B cell (primary cell): ENCODE results near the gene EGLN2. TPM values are rescaled to one million over a fixed set of nuclear protein-coding genes. Genes with fewer than 3 reads are reported as not detected.

Experiments used
- ATAC-seq: fragments of 200-7000 bp; cut with Tn5 transposase; one replicate; pipeline ENCODE4 v1.10.0; 2021; ENCODE audit warnings: low read depth, mild to moderate bottlenecking, moderate number of reproducible peaks, moderate library complexity
- CTCF ChIA-PET: fragments of 350-600 bp; sonication (Branson Sonifier 250); formaldehyde crosslinking; loops from one replicate; lab custom pipeline; 2021; ENCODE audit warnings: antibody characterized with exemption, inconsistent platforms; lab: Charles Lee
- POLR2A ChIA-PET: fragments of 350-600 bp; sonication (Branson Sonifier 250); formaldehyde crosslinking; loops from one replicate; lab custom pipeline; 2021; ENCODE audit warnings: antibody characterized with exemption; lab: Charles Lee
- DNase-seq: peaks from one replicate; pipeline ENCODE4 v3.0.0; 2013
- H2AFZ ChIP-seq: 2 replicates; pipeline ENCODE4 v1.6.1; 2012; ENCODE audit warnings: mild to moderate bottlenecking, low read depth, low read length; ENCODE audit not compliant: insufficient read depth, poor library complexity, severe bottlenecking
- H3K27ac ChIP-seq, 2 donors: 1 replicate in 1 of 2; 2 replicates in 1 of 2; pipeline ENCODE4 v1.5.1; 2012 to 2013; ENCODE audit warnings: low read length in 2 of 2, mild to moderate bottlenecking in 2 of 2, moderate library complexity in 1 of 2
- H3K27me3 ChIP-seq, 4 experiments: fragments of 200-600 bp in 1 of 4; sonication (generic) in 1 of 4; replicated peaks in 1 of 4; 1 replicate in 2 of 4; 2 replicates in 2 of 4; pipeline versions ENCODE4 v1.6.1 to v1.7.0; 2013 to 2016; ENCODE audit warnings: low read length in 3 of 4, mild to moderate bottlenecking in 2 of 4, mixed read lengths in 1 of 4, moderate library complexity in 1 of 4; ENCODE audit not compliant: insufficient read depth in 4 of 4, control insufficient read depth in 3 of 4; ENCODE audit errors: control extremely low read depth in 1 of 4
- H3K36me3 ChIP-seq, 2 experiments: replicated peaks in 1 of 2; 1 replicate in 1 of 2; 2 replicates in 1 of 2; pipeline versions ENCODE4 v1.6.1 to v1.7.1; 2013; ENCODE audit warnings: low read length in 1 of 2; ENCODE audit not compliant: insufficient read depth in 2 of 2, control insufficient read depth in 1 of 2; ENCODE audit errors: control extremely low read depth in 1 of 2, extremely low read depth in 1 of 2
- H3K4me1 ChIP-seq, 2 donors: fragments of 200-600 bp in 1 of 2; sonication (generic) in 1 of 2; 1 replicate in 1 of 2; 2 replicates in 1 of 2; pipeline versions ENCODE4 v1.5.1 to v1.6.1; 2013 to 2017; ENCODE audit warnings: low read length in 2 of 2; ENCODE audit not compliant: control insufficient read depth in 2 of 2, insufficient read depth in 2 of 2
- H3K4me2 ChIP-seq: replicated peaks from 2 replicates; pipeline ENCODE3; 2012; ENCODE audit warnings: mild to moderate bottlenecking, low read depth, low read length; ENCODE audit not compliant: poor library complexity, severe bottlenecking
- H3K4me3 ChIP-seq, 5 experiments: fragments of 200-600 bp in 1 of 5; sonication (generic) in 1 of 5; 1 replicate in 3 of 5; 2 replicates in 2 of 5; pipeline versions ENCODE4 v1.5.1 to v1.7.0; 2011 to 2016; ENCODE audit warnings: low read length in 4 of 5, mild to moderate bottlenecking in 4 of 5, low read depth in 2 of 5, control low read depth in 1 of 5, moderate library complexity in 1 of 5; ENCODE audit not compliant: insufficient read depth in 1 of 5; ENCODE audit errors: control extremely low read depth in 1 of 5, extremely low read depth in 1 of 5
- H3K79me2 ChIP-seq: fragments of 200-600 bp; sonication (generic); one replicate; pipeline ENCODE4 v1.6.0; 2016; ENCODE audit warnings: low read length; ENCODE audit not compliant: control insufficient read depth, insufficient read depth
- H3K9ac ChIP-seq: fragments of 200-600 bp; sonication (generic); 2 replicates; pipeline ENCODE4 v1.6.1; 2017; ENCODE audit warnings: mild to moderate bottlenecking, low read length, moderate library complexity
- H3K9me3 ChIP-seq, 3 donors: one replicate each; pipeline versions ENCODE4 v1.6.1 to v1.7.1; 2013; ENCODE audit warnings: low read length in 2 of 3; ENCODE audit not compliant: control insufficient read depth in 2 of 3, insufficient read depth in 1 of 3; ENCODE audit errors: control extremely low read depth in 1 of 3
- H4K20me1 ChIP-seq: 2 replicates; pipeline ENCODE4 v1.6.0; 2012; ENCODE audit warnings: mild to moderate bottlenecking, low read length; ENCODE audit not compliant: insufficient read depth, control insufficient read depth, poor library complexity, severe bottlenecking
- H3K27ac Mint-ChIP-seq: one replicate; pipeline ENCODE4 v1.8.0; 2021; ENCODE audit warnings: mixed read lengths
- H3K27me3 Mint-ChIP-seq: one replicate; pipeline ENCODE4 v1.8.0; 2021; ENCODE audit warnings: mixed read lengths
- H3K4me1 Mint-ChIP-seq: one replicate; pipeline ENCODE4 v1.8.0; 2021; ENCODE audit warnings: mixed read lengths
- H3K4me3 Mint-ChIP-seq: one replicate; pipeline ENCODE4 v1.8.0; 2021; ENCODE audit warnings: mixed read lengths
- H3K9me3 Mint-ChIP-seq: one replicate; pipeline ENCODE4 v1.8.0; 2022; ENCODE audit warnings: mixed read lengths; ENCODE audit not compliant: insufficient read depth
- EZH2 ChIP-seq: IDR thresholded peaks from 2 replicates; pipeline ENCODE4 v1.6.1; 2012; ENCODE audit warnings: borderline replicate concordance, low read depth, mild to moderate bottlenecking, moderate library complexity, low read length; ENCODE audit not compliant: insufficient read depth, poor library complexity, severe bottlenecking
- WGBS: methylation state at CpG from one replicate; pipeline ENCODE4 v1.1.5; 2013; ENCODE audit warnings: missing lambda C conversion rate; ENCODE audit not compliant: insufficient coverage; 5-methylcytosine and 5-hydroxymethylcytosine counted together
- intact Hi-C: fragments of 100-400 bp; cut with micrococcal nuclease; formaldehyde crosslinking; loops from one replicate; pipeline ENCODE4 v1.10.0; 2022
- polyA plus RNA-seq: library from polyadenylated mRNA; depleted of rRNA; stranded (reverse); fragments of >200 nt; gene quantifications from 2 replicates; pipeline ENCODE4 v1.2.3, GENCODE V29; 2012
- total RNA-seq, 2 donors: library from RNA; stranded (reverse); fragments of 120-200 nt in 1 of 2; gene quantifications; 1 replicate in 1 of 2; 2 replicates in 1 of 2; pipeline versions ENCODE4 v1.2.3 to v1.2.4, GENCODE V29; 2013 to 2022
- TF ChIP-seq, protein P1 (sequence below): fragments of 200-600 bp; IDR thresholded peaks from one replicate; pipeline ENCODE4 v1.8.0; 2022; ENCODE audit warnings: antibody characterized with exemption, mild to moderate bottlenecking

Gene EGLN2
- total and polyA plus RNA-seq, 2 donors (not counting 1 experiment from before 2014, with no cell fraction given): 130 to 178 TPM

DNA sequence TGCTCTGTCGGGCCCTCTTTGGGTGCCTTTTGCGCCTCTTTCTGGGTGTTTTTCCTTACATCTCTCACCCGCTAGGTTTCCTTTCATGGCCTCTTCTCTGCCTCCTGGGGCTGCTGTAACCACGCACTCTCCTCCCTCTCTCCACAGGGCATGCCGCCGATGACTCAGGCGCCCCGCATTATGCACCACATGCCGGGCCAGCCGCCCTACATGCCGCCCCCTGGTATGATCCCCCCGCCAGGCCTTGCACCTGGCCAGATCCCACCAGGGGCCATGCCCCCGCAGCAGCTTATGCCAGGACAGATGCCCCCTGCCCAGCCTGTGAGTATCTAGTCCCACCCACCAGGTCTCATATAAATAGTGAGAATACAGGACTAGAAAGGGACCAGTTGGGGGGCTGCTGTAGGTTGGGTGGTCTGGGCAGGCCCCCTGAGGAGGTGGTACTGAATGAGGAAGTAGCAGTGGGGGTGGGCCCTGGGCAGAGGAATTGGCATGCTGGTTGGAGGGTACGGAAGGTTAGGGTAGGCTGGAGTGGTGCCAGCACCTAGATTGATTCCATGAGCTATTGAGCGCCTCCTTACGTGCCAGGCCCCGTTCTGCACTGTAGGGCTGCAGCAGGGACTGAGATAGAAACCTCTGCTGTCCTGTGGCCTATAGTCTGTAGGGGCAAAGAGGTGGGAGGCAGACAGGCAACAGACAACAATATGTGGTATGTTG, 36.1 kb upstream of the EGLN2 start:
- no peak for ATAC-seq
- peaks cover 9% of the 10 kb centered on the region for H3K4me1 Mint-ChIP-seq

GRCh38 chr19:40763526-40763925, 35.5 kb upstream of the EGLN2 start:
- 97% methylated on average over 4 of the region's 7 CpGs for WGBS
- Histone ChIP-seq H3K36me3 (peaks cover 15 to 76% of the 10 kb centered on the region in 2 experiments), H3K9me3 (no peaks in the 10 kb centered on the region), H3K4me2 (no peak overlapping the region), H3K27me3 (no peaks in the 10 kb centered on the region), H4K20me1 (peaks cover 57% of the 10 kb centered on the region), H3K9ac (no peak overlapping the region), H3K4me1 (no peaks in the 10 kb centered on the region), H2AFZ (no peak overlapping the region), H3K79me2 (peaks cover 37% of the 10 kb centered on the region), H3K27ac (no peak overlapping the region), H3K4me3 (no peak overlapping the region)
- no peaks in the 10 kb centered on the region for H3K9me3 Mint-ChIP-seq
- no peaks in the 10 kb centered on the region for H3K27me3 Mint-ChIP-seq
- CTCF ChIA-PET: interaction anchor here (0.5 kb wide), 1 partner anchor 41 kb away, joined by 3 read pairs; no protein-coding TSS in a partner anchor
- intact Hi-C loops: no loop called here
- ATAC-seq (no peak), DNase-seq (no peak)
- no peak overlapping the region for H3K27ac Mint-ChIP-seq
- POLR2A ChIA-PET: no interaction called here
- TF ChIP-seq EZH2: no peak
- TF ChIP-seq, protein P1, sequence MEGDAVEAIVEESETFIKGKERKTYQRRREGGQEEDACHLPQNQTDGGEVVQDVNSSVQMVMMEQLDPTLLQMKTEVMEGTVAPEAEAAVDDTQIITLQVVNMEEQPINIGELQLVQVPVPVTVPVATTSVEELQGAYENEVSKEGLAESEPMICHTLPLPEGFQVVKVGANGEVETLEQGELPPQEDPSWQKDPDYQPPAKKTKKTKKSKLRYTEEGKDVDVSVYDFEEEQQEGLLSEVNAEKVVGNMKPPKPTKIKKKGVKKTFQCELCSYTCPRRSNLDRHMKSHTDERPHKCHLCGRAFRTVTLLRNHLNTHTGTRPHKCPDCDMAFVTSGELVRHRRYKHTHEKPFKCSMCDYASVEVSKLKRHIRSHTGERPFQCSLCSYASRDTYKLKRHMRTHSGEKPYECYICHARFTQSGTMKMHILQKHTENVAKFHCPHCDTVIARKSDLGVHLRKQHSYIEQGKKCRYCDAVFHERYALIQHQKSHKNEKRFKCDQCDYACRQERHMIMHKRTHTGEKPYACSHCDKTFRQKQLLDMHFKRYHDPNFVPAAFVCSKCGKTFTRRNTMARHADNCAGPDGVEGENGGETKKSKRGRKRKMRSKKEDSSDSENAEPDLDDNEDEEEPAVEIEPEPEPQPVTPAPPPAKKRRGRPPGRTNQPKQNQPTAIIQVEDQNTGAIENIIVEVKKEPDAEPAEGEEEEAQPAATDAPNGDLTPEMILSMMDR: no peak
- peaks cover 7% of the 10 kb centered on the region for H3K4me1 Mint-ChIP-seq
- H3K4me3 Mint-ChIP-seq: no peak overlapping the region

More for the DNA sequence above, 36.1 kb upstream of the EGLN2 start:
- Histone ChIP-seq H4K20me1 (peaks cover 63% of the 10 kb centered on the region), H3K4me3 (no peak overlapping the region), H2AFZ (no peak overlapping the region), H3K27me3 (no peaks in the 10 kb centered on the region), H3K4me1 (no peaks in the 10 kb centered on the region), H3K9me3 (no peaks in the 10 kb centered on the region), H3K27ac (no peak overlapping the region), H3K4me2 (no peak overlapping the region), H3K36me3 (peaks cover 20 to 81% of the 10 kb centered on the region in 2 experiments), H3K79me2 (peaks cover 42% of the 10 kb centered on the region), H3K9ac (no peak overlapping the region)
- CTCF ChIA-PET: no interaction called here
- POLR2A ChIA-PET: interaction anchor here (0.9 kb wide), 1 partner anchor 10 kb away, joined by 5 read pairs; no protein-coding TSS in a partner anchor
- DNase-seq: no peak
- TF ChIP-seq, protein P1: no peak
- TF ChIP-seq EZH2: no peak
- no peaks in the 10 kb centered on the region for H3K9me3 Mint-ChIP-seq
- H3K27ac Mint-ChIP-seq: no peak overlapping the region
- H3K4me3 Mint-ChIP-seq: no peak overlapping the region
- intact Hi-C loops: no loop called here
- WGBS: 94% methylated on average over 11 of the region's 17 CpGs
- H3K27me3 Mint-ChIP-seq: no peaks in the 10 kb centered on the region
